Lower leg skin (tissue), 4 donors: ENCODE measurements around the gene KCNA2. TPM values are rescaled to one million over a fixed set of nuclear protein-coding genes. Genes with fewer than 3 reads are reported as not detected.

Experiments
- DNase-seq, 2 donors: peaks; one replicate each; pipeline ENCODE4 v3.0.0-alpha.2; 2019; ENCODE audit warnings: low spot score in 2 of 2
- H3K4me3 ChIP-seq: fragments of 200-600 bp; sonication (generic); 2 replicates; pipeline ENCODE4 v1.5.1; 2017; ENCODE audit warnings: mild to moderate bottlenecking, low read depth; ENCODE audit not compliant: poor library complexity, severe bottlenecking
- CTCF ChIP-seq, 3 donors: fragments of 450-650 bp; IDR thresholded peaks; one replicate each; pipeline ENCODE4 v1.5.1; 2016; ENCODE audit warnings: antibody characterized with exemption in 3 of 3, mild to moderate bottlenecking in 3 of 3, moderate library complexity in 2 of 3
- POLR2A ChIP-seq, 2 donors: fragments of 450-650 bp; IDR thresholded peaks; one replicate each; pipeline ENCODE4 v1.6.1; 2016 to 2017; ENCODE audit warnings: antibody characterized with exemption in 2 of 2, mild to moderate bottlenecking in 1 of 2, moderate library complexity in 1 of 2
- WGBS, 2 donors: methylation state at CpG; one replicate each; pipeline ENCODE4 v1.1.5; 2018; 5-methylcytosine and 5-hydroxymethylcytosine counted together
- intact Hi-C: fragments of 100-400 bp; cut with DNase I; formaldehyde crosslinking; loops from one replicate; pipeline ENCODE4 v1.15.0; 2023; ENCODE audit warnings: low total_unique reads
- total RNA-seq, 4 donors: library from RNA; depleted of rRNA; stranded (reverse); fragments of >200 nt; gene quantifications; one replicate each; pipeline ENCODE4 v1.1.0, GENCODE V29; 2016

KCNA2 gene
- total RNA-seq, 4 donors from 2014 or later: 0.65 to 0.88 TPM; not detected in 2

GRCh38 chr1:110631836-110632620, 25.9 kb upstream of the KCNA2 start:
- intact Hi-C loops: loop anchor here (5.0 kb wide), 1 partner anchor 145 kb away; no protein-coding TSS in a partner anchor
- WGBS, 2 donors: 79 to 80% methylated on average over 6 of the region's 6 CpGs
- no peak overlapping the region for H3K4me3 ChIP-seq
- TF ChIP-seq POLR2A (IDR thresholded peaks at IDR 0.05): no peak
- no peak for TF ChIP-seq CTCF (IDR thresholded peaks at IDR 0.05)
- peak in 1 of 2 donors; percentile 57 for DNase-seq

DNA sequence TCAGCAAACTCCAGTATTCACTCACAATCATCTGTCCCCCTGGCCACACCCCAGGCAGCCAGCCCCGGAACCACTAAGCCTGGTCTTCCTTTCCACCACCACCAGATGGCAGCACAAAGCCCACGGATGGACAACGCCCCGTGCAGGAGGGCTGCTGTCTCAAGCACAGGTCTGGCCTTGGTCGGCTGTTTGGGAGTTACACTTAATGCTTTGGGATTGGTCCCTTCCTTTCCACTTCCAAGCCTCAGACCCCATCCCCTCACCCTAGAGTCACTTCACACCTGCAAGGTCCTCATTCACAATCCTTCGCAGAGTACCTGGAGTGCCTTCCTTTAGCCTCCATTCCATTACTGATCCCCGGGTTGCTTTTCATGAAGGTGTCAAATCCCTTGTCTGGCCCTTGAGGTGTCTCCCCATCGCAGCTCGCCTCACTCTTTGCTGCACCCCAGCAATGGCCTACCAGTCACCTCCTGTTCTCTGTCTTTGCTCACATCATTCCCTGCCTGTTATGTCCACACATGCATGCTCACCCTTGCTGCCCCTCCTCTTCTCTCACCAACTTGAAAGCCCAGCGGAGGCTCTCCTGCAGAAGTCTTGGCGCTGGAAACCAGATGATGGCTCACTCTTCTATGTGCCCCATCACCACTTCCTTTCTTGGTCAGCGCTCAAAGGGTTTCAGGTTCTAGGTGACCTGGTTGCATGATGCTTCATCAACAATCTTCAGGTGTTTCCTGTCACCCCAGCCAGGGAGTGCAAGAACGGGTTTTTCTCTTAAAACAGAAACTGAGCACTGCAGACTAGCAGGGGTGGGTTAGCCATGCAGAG, 24.9 kb upstream of the KCNA2 start:
- peak in 1 of 2 donors; percentile 93 for DNase-seq
- intact Hi-C loops: loop anchor here (5.0 kb wide), 1 partner anchor 146 kb away; no protein-coding TSS in a partner anchor
- H3K4me3 ChIP-seq: no peak overlapping the region
- TF ChIP-seq POLR2A (IDR thresholded peaks at IDR 0.05) (no peak), CTCF (IDR thresholded peaks at IDR 0.05) (peak in 1 of 3 donors; percentile 20)
- WGBS, 2 donors: 37 to 42% methylated on average over 13 of the region's 13 CpGs

DNA sequence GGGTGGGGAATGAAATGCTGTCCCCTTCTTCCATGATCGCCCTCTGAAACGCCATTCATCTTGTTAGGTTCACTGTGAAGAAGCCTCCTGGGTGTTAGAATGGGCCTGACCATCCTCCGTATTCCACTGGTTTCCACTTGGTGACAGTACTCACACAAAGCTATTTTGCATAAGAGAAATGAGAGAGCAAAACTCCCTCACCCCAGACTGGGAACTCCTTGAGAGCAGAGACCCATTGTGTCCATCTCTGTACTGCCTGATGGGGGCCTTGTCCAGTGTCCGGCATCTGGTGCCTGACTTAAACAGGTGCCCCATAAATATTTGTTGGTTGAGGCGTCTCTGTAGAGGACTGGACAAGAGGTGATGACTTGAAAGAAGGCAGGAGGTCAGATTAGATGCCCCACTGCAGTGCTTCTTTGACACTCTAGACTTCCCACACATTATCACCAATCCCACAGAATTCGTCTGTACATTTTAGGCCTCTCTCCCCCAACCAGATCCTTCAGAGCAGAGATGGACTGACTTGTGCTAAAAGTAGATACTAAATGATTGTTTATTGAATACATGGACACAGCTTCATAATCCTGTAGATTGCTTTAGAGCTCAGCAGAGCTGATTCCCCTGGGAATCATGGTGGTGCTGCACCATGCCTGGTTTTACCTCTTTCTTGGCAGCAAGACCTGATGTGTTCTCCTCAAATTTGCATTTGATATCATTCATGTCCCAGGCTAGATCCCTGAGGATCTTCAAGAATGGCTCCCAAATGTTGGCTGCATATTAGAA, 22.4 kb upstream of the KCNA2 start:
- DNase-seq: peak in 1 of 2 donors; percentile 46
- 81 to 83% methylated on average over 6 of the region's 6 CpGs for WGBS, 2 donors
- H3K4me3 ChIP-seq: no peak overlapping the region
- TF ChIP-seq POLR2A (IDR thresholded peaks at IDR 0.05): no peak
- no peak for TF ChIP-seq CTCF (IDR thresholded peaks at IDR 0.05)
- intact Hi-C loops: no loop called here

- no peak for TF ChIP-seq CTCF (IDR thresholded peaks at IDR 0.05)
- TF ChIP-seq POLR2A (IDR thresholded peaks at IDR 0.05): no peak
- no peak for DNase-seq
- no peak overlapping the region for H3K4me3 ChIP-seq
- 86 to 90% methylated on average over 2 of the region's 2 CpGs for WGBS, 2 donors
- intact Hi-C loops: no loop called here
These were observed 21.6 kb upstream of the KCNA2 start for GRCh38 chr1:110627764-110628163.

GRCh38 chr1:110626889-110627288, 20.7 kb upstream of the KCNA2 start:
- no peak for TF ChIP-seq CTCF (IDR thresholded peaks at IDR 0.05)
- WGBS, 2 donors: 65 to 68% methylated on average over 7 of the region's 7 CpGs
- peak in 1 of 2 donors; percentile 23 for DNase-seq
- intact Hi-C loops: no loop called here
- H3K4me3 ChIP-seq: no peak overlapping the region
